HepG2 (cell line): Measurements from ENCODE around the gene CCDC183. TPM values are rescaled to one million over a fixed set of nuclear protein-coding genes. Genes with fewer than 3 reads are reported as not detected.

Source experiments
- CBX5 ChIP-seq: sonication (generic); formaldehyde crosslinking; IDR thresholded peaks from 2 replicates; pipeline ENCODE4 v1.4.0; 2020; ENCODE audit warnings: missing genetic modification reagents, borderline replicate concordance
- DMAP1 ChIP-seq: IDR thresholded peaks from 2 replicates; pipeline ENCODE4 v1.6.1; 2016
- ETV5 ChIP-seq: IDR thresholded peaks from 2 replicates; pipeline ENCODE4 v1.6.1; 2018; ENCODE audit warnings: missing biosample characterization, missing genetic modification reagents, inconsistent platforms, borderline replicate concordance
- GABPA ChIP-seq, 2 experiments: IDR thresholded peaks; 2 replicates each; pipeline ENCODE4 v1.6.1; 2011 to 2016; ENCODE audit warnings: low read depth in 2 of 2, low read length in 1 of 2, missing biosample characterization in 1 of 2, missing genetic modification characterization in 1 of 2
- HDAC2 ChIP-seq: sonication (generic); formaldehyde crosslinking; IDR thresholded peaks from 2 replicates; pipeline ENCODE4 v1.4.0; 2020; ENCODE audit warnings: missing genetic modification reagents
- KDM5A ChIP-seq: fragments of 200-600 bp; sonication (generic); IDR thresholded peaks from 2 replicates; pipeline ENCODE4 v1.7.0; 2018; ENCODE audit warnings: antibody characterized with exemption, mild to moderate bottlenecking, low read length, borderline replicate concordance
- LRRFIP1 ChIP-seq: sonication (generic); formaldehyde crosslinking; conservative IDR thresholded peaks from 2 replicates; pipeline ENCODE4 v1.4.0; 2020; ENCODE audit warnings: missing genetic modification reagents
- MLX ChIP-seq: IDR thresholded peaks from 2 replicates; pipeline ENCODE4 v1.6.1; 2016
- NR3C1 ChIP-seq: sonication (generic); formaldehyde crosslinking; IDR thresholded peaks from 2 replicates; pipeline ENCODE4 v1.4.0; 2020; ENCODE audit warnings: missing genetic modification reagents
- TEAD3 ChIP-seq: optimal IDR thresholded peaks from 2 replicates; pipeline ENCODE3; 2016; ENCODE audit warnings: borderline replicate concordance
- ZBTB10 ChIP-seq: sonication (generic); formaldehyde crosslinking; IDR thresholded peaks from 2 replicates; pipeline ENCODE4 v1.4.0; 2020; ENCODE audit warnings: missing genetic modification reagents, borderline replicate concordance
- ZNF225 ChIP-seq: sonication (generic); formaldehyde crosslinking; IDR thresholded peaks from 2 replicates; pipeline ENCODE4 v1.4.0; 2020; ENCODE audit warnings: mild to moderate bottlenecking, missing genetic modification reagents
- ZNF230 ChIP-seq: sonication (generic); formaldehyde crosslinking; IDR thresholded peaks from 2 replicates; pipeline ENCODE4 v1.4.0; 2020; ENCODE audit warnings: mild to moderate bottlenecking, missing genetic modification reagents
- ZNF253 ChIP-seq: sonication (generic); formaldehyde crosslinking; IDR thresholded peaks from 2 replicates; pipeline ENCODE4 v1.8.0; 2022; ENCODE audit warnings: mild to moderate bottlenecking, missing genetic modification reagents, borderline replicate concordance
- ZNF446 ChIP-seq: sonication (generic); formaldehyde crosslinking; IDR thresholded peaks from 2 replicates; pipeline ENCODE4 v1.5.0; 2020; ENCODE audit warnings: mild to moderate bottlenecking, missing genetic modification reagents
- ZNF547 ChIP-seq: sonication (generic); formaldehyde crosslinking; IDR thresholded peaks from 2 replicates; pipeline ENCODE4 v1.5.1; 2020; ENCODE audit warnings: mild to moderate bottlenecking, missing genetic modification reagents
- ZNF772 ChIP-seq: sonication (generic); formaldehyde crosslinking; IDR thresholded peaks from 2 replicates; pipeline ENCODE4 v1.5.0; 2020; ENCODE audit warnings: mild to moderate bottlenecking, missing genetic modification reagents
- polyA plus RNA-seq, 8 experiments: library from polyadenylated mRNA; depleted of rRNA in 3 of 8; stranded (reverse) in 7 of 8; unstranded in 1 of 8; fragments of >200 nt; fragmentation: Illumina TruSeq in 4 of 8; extraction: Trizol in 4 of 8; gene quantifications; 2 replicates each; pipeline versions ENCODE4 v1.2.1 to v1.2.3, GENCODE V29; 2011 to 2016; ENCODE audit warnings: low read depth in 4 of 8, missing spikeins in 1 of 8, mixed read lengths in 1 of 8; ENCODE audit not compliant: insufficient read depth in 1 of 8
- total RNA-seq, 5 experiments: library from RNA; depleted of rRNA; stranded (reverse); fragments of >200 nt; fragmentation: Illumina TruSeq; extraction: Trizol; gene quantifications; 2 replicates each; pipeline ENCODE4 v1.2.3, GENCODE V29; 2016; ENCODE audit warnings: low read depth in 1 of 5
- TF ChIP-seq, protein P1 (sequence below): IDR thresholded peaks from 2 replicates; pipeline ENCODE4 v1.6.1; 2016; ENCODE audit warnings: mild to moderate bottlenecking, missing biosample characterization, missing genetic modification reagents
- TF ChIP-seq, protein P2 (sequence below): sonication (generic); formaldehyde crosslinking; IDR thresholded peaks from 2 replicates; pipeline ENCODE4 v1.4.0; 2020; ENCODE audit warnings: missing genetic modification reagents

CCDC183 gene
- total and polyA plus RNA-seq, 2 of the 13 experiments (the other 11 are each of a cell fraction or from before 2014, with no cell fraction given): 5.0 to 66.4 TPM

- TF ChIP-seq ZBTB10 (CRISPR knock-in tag) (no peak), LRRFIP1 (no peak), NR3C1 (CRISPR knock-in tag) (no peak), ETV5 (no peak), KDM5A (peak; percentile 63; the same call in 1 of the 2 replicates), HDAC2 (0 out of 2 replicates have a peak, but pooled peaks have one; percentile 28), ZNF230 (CRISPR knock-in tag) (no peak), CBX5 (no peak), TEAD3 (CRISPR knock-in tag) (peak; percentile 25), ZNF446 (CRISPR knock-in tag) (peak; percentile 71), ZNF253 (CRISPR knock-in tag) (no peak), GABPA (IDR thresholded peaks at IDR 0.05; ENCODE audit: low read depth, low read length) (no peak), GABPA (CRISPR knock-in tag; IDR thresholded peaks at IDR 0.05; ENCODE audit: low read depth) (no peak), MLX (CRISPR knock-in tag) (no peak), ZNF547 (CRISPR knock-in tag) (no peak; the same call in 1 of the 2 replicates), ZNF225 (no peak), DMAP1 (CRISPR knock-in tag) (peak; percentile 49; the same call in 1 of the 2 replicates), ZNF772 (CRISPR knock-in tag) (peak; percentile 87; the same call in 1 of the 2 replicates)
- TF ChIP-seq, protein P1, sequence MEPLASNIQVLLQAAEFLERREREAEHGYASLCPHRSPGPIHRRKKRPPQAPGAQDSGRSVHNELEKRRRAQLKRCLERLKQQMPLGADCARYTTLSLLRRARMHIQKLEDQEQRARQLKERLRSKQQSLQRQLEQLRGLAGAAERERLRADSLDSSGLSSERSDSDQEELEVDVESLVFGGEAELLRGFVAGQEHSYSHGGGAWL: peak; percentile 38; the same call in 1 of the 2 replicates
- TF ChIP-seq, protein P2, sequence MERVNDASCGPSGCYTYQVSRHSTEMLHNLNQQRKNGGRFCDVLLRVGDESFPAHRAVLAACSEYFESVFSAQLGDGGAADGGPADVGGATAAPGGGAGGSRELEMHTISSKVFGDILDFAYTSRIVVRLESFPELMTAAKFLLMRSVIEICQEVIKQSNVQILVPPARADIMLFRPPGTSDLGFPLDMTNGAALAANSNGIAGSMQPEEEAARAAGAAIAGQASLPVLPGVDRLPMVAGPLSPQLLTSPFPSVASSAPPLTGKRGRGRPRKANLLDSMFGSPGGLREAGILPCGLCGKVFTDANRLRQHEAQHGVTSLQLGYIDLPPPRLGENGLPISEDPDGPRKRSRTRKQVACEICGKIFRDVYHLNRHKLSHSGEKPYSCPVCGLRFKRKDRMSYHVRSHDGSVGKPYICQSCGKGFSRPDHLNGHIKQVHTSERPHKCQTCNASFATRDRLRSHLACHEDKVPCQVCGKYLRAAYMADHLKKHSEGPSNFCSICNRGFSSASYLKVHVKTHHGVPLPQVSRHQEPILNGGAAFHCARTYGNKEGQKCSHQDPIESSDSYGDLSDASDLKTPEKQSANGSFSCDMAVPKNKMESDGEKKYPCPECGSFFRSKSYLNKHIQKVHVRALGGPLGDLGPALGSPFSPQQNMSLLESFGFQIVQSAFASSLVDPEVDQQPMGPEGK (CRISPR knock-in tag): no peak
Observed at GRCh38 chr9:136807281-136808074, 11.3 kb downstream of the CCDC183 start, which contains the start of gene RABL6 (continued).
